SU-DHL-6 (cell line): ENCODE results near the gene WFIKKN1.

Experiments used
- EZH2phosphoT487 ChIP-seq: fragments of 200-600 bp; sonication (generic), shearing (Covaris generic); conservative IDR thresholded peaks from 2 replicates; pipeline ENCODE4 v1.6.1; 2018; ENCODE audit warnings: mild to moderate bottlenecking, antibody characterized with exemption, low read length, moderate library complexity, mixed read lengths
- TF ChIP-seq, protein P1 (sequence below): fragments of 200-600 bp; sonication (generic); IDR thresholded peaks from one replicate; pipeline ENCODE4 v1.5.1; 2017; ENCODE audit warnings: antibody characterized with exemption, mild to moderate bottlenecking, low read length, moderate library complexity; ENCODE audit not compliant: insufficient read depth, poor library complexity, severe bottlenecking

GRCh38 chr16:625117-625976, 5.4 kb upstream of the WFIKKN1 start:
- TF ChIP-seq, protein P1, sequence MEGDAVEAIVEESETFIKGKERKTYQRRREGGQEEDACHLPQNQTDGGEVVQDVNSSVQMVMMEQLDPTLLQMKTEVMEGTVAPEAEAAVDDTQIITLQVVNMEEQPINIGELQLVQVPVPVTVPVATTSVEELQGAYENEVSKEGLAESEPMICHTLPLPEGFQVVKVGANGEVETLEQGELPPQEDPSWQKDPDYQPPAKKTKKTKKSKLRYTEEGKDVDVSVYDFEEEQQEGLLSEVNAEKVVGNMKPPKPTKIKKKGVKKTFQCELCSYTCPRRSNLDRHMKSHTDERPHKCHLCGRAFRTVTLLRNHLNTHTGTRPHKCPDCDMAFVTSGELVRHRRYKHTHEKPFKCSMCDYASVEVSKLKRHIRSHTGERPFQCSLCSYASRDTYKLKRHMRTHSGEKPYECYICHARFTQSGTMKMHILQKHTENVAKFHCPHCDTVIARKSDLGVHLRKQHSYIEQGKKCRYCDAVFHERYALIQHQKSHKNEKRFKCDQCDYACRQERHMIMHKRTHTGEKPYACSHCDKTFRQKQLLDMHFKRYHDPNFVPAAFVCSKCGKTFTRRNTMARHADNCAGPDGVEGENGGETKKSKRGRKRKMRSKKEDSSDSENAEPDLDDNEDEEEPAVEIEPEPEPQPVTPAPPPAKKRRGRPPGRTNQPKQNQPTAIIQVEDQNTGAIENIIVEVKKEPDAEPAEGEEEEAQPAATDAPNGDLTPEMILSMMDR = no peak
- TF ChIP-seq EZH2phosphoT487 = no peak
